Glutamatergic neuron (in vitro differentiated cells): Measurements from ENCODE around the gene SPAG9. TPM values are rescaled to one million over a fixed set of nuclear protein-coding genes. Genes with fewer than 3 reads are reported as not detected.
"Not testable (repeated sequence)": the region's sequence is repeated elsewhere in the genome, so short reads cannot be mapped to it uniquely, and the experiment has no call there.

Experiments used
- DNase-seq: peaks from one replicate; pipeline ENCODE4 v3.0.0; 2022
- H3K27ac Mint-ChIP-seq: one replicate; pipeline ENCODE4 v1.8.0; 2020; ENCODE audit warnings: mild to moderate bottlenecking, mixed read lengths, inconsistent platforms; ENCODE audit not compliant: unreplicated experiment
- H3K27me3 Mint-ChIP-seq: one replicate; pipeline ENCODE4 v1.8.0; 2020; ENCODE audit warnings: mild to moderate bottlenecking, moderate library complexity, mixed read lengths, inconsistent platforms; ENCODE audit not compliant: unreplicated experiment
- H3K36me3 Mint-ChIP-seq: one replicate; pipeline ENCODE4 v1.8.0; 2020; ENCODE audit warnings: mild to moderate bottlenecking, mixed read lengths, inconsistent platforms; ENCODE audit not compliant: unreplicated experiment
- H3K4me1 Mint-ChIP-seq: one replicate; pipeline ENCODE4 v1.8.0; 2020; ENCODE audit warnings: mild to moderate bottlenecking, low read depth, mixed read lengths, inconsistent platforms; ENCODE audit not compliant: unreplicated experiment
- H3K4me3 Mint-ChIP-seq: one replicate; pipeline ENCODE4 v1.8.0; 2020; ENCODE audit warnings: mild to moderate bottlenecking, mixed read lengths, inconsistent platforms; ENCODE audit not compliant: unreplicated experiment
- H3K9me3 Mint-ChIP-seq: one replicate; pipeline ENCODE4 v1.8.0; 2020; ENCODE audit warnings: mild to moderate bottlenecking, moderate library complexity, mixed read lengths, inconsistent platforms; ENCODE audit not compliant: unreplicated experiment
- CTCF ChIP-seq: fragments of 200-600 bp; sonication (generic); IDR thresholded peaks from one replicate; pipeline ENCODE4 v1.5.0; 2021; ENCODE audit not compliant: partially characterized antibody, unreplicated experiment
- total RNA-seq: library from RNA; stranded (reverse); fragmentation: NEBNext Ultra II Directional; extraction: Animal tissue kit (Norgen Biotek cat#: 25700); gene quantifications from one replicate; pipeline ENCODE4 v1.2.1, GENCODE V29; 2021; ENCODE audit not compliant: unreplicated experiment

Gene SPAG9
- total RNA-seq, 1 donor from 2014 or later: 327 TPM

GRCh38 chr17:51133365-51133764 lies 12.7 kb upstream of the SPAG9 start:
- DNase-seq: no peak
- H3K4me3 Mint-ChIP-seq: no peak overlapping the region
- no peaks in the 10 kb centered on the region for H3K36me3 Mint-ChIP-seq
- TF ChIP-seq CTCF: no peak
- H3K27ac Mint-ChIP-seq: no peak overlapping the region
- H3K9me3 Mint-ChIP-seq: peaks cover 3% of the 10 kb centered on the region
- no peaks in the 10 kb centered on the region for H3K27me3 Mint-ChIP-seq
- no peaks in the 10 kb centered on the region for H3K4me1 Mint-ChIP-seq

- Mint-ChIP-seq H3K27me3 (no peaks in the 10 kb centered on the region), H3K36me3 (no peaks in the 10 kb centered on the region), H3K4me3 (no peak overlapping the region), H3K4me1 (no peaks in the 10 kb centered on the region), H3K27ac (no peak overlapping the region), H3K9me3 (peaks cover 3% of the 10 kb centered on the region)
- no peak for DNase-seq
- TF ChIP-seq CTCF: no peak
Measured at GRCh38 chr17:51132964-51133319, 12.3 kb upstream of the SPAG9 start.

- TF ChIP-seq CTCF: no peak
Measured at GRCh38 chr17:51128076-51128475, 7.4 kb upstream of the SPAG9 start.

GRCh38 chr17:51124640-51125503 lies 4.2 kb upstream of the SPAG9 start:
- peaks cover 9% of the 10 kb centered on the region for H3K27me3 Mint-ChIP-seq
- no peak for DNase-seq
- no peaks in the 10 kb centered on the region for H3K36me3 Mint-ChIP-seq
- H3K4me1 Mint-ChIP-seq: peaks cover 7% of the 10 kb centered on the region
- H3K9me3 Mint-ChIP-seq: peaks cover 8% of the 10 kb centered on the region
- TF ChIP-seq CTCF: no peak
- H3K4me3 Mint-ChIP-seq: no peak overlapping the region
- H3K27ac Mint-ChIP-seq: no peak overlapping the region

More at GRCh38 chr17:51128076-51128475, 7.4 kb upstream of the SPAG9 start:
- no peak overlapping the region for H3K27ac Mint-ChIP-seq
- H3K4me3 Mint-ChIP-seq: no peak overlapping the region
- H3K4me1 Mint-ChIP-seq: no peaks in the 10 kb centered on the region
- no peaks in the 10 kb centered on the region for H3K36me3 Mint-ChIP-seq
- no peaks in the 10 kb centered on the region for H3K27me3 Mint-ChIP-seq
- H3K9me3 Mint-ChIP-seq: no peaks in the 10 kb centered on the region
- DNase-seq: no peak

GRCh38 chr17:51122473-51123115 lies 1.9 kb upstream of the SPAG9 start:
- peak overlapping the region; percentile 14 for H3K27ac Mint-ChIP-seq

More at GRCh38 chr17:51122473-51123115, 1.9 kb upstream of the SPAG9 start:
- not testable (repeated sequence) for H3K36me3 Mint-ChIP-seq, DNase-seq
- peaks cover 19% of the 10 kb centered on the region for H3K4me1 Mint-ChIP-seq
- H3K27me3 Mint-ChIP-seq: peaks cover 11% of the 10 kb centered on the region
- peaks cover 13% of the 10 kb centered on the region for H3K9me3 Mint-ChIP-seq
- peak overlapping the region; percentile 97 for H3K4me3 Mint-ChIP-seq
